PFSK-1 (cell line): ENCODE measurements around the gene BTBD9.

Source experiments
- FOXP2 ChIP-seq: optimal IDR thresholded peaks from 2 replicates; pipeline ENCODE3; 2011; ENCODE audit warnings: borderline replicate concordance, control low read depth, inconsistent platforms; ENCODE audit not compliant: insufficient read depth; ENCODE audit errors: extremely low read length, extremely low read depth
- POLR2AphosphoS5 ChIP-seq: IDR thresholded peaks from 2 replicates; pipeline ENCODE4 v1.6.1; 2012; ENCODE audit warnings: low read depth, mild to moderate bottlenecking, control low read depth, low read length, moderate library complexity
- SIN3A ChIP-seq: IDR thresholded peaks from 2 replicates; pipeline ENCODE4 v1.6.1; 2012; ENCODE audit warnings: mild to moderate bottlenecking, low read length, moderate library complexity, borderline replicate concordance; ENCODE audit not compliant: insufficient read depth
- TAF1 ChIP-seq: IDR thresholded peaks from 2 replicates; pipeline ENCODE4 v1.6.1; 2012; ENCODE audit warnings: low read length, control low read depth, borderline replicate concordance; ENCODE audit not compliant: insufficient read depth
- TF ChIP-seq, protein P1 (sequence below), 2 experiments: IDR thresholded peaks; 2 replicates each; pipeline versions ENCODE4 v1.6.1 to v1.8.0; 2011 to 2012; ENCODE audit warnings: low read depth in 2 of 2, low read length in 2 of 2, control low read depth in 1 of 2, inconsistent platforms in 1 of 2, mild to moderate bottlenecking in 1 of 2, moderate library complexity in 1 of 2; ENCODE audit not compliant: insufficient read depth in 1 of 2

Gene BTBD9

DNA sequence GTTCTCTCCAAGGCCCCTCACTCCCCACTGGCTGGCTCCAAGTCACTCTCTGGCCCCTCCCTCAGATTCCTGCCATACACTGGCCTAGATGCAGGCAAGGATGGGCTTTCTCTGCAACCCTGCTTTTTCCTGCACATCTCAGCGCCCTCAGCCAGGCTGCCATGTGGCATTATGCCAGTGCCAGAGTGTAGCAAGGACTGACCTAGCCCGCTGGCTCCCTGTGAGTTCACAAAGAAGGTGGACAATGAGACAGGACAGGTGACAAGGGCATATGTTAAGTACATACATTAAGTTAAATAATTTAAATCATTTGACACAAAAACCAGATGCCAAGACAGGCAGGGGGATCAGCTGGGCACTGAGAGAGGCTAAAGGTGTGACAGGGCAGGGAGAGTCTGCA is 425.6 kb downstream of the BTBD9 start:
- TF ChIP-seq, protein P1, sequence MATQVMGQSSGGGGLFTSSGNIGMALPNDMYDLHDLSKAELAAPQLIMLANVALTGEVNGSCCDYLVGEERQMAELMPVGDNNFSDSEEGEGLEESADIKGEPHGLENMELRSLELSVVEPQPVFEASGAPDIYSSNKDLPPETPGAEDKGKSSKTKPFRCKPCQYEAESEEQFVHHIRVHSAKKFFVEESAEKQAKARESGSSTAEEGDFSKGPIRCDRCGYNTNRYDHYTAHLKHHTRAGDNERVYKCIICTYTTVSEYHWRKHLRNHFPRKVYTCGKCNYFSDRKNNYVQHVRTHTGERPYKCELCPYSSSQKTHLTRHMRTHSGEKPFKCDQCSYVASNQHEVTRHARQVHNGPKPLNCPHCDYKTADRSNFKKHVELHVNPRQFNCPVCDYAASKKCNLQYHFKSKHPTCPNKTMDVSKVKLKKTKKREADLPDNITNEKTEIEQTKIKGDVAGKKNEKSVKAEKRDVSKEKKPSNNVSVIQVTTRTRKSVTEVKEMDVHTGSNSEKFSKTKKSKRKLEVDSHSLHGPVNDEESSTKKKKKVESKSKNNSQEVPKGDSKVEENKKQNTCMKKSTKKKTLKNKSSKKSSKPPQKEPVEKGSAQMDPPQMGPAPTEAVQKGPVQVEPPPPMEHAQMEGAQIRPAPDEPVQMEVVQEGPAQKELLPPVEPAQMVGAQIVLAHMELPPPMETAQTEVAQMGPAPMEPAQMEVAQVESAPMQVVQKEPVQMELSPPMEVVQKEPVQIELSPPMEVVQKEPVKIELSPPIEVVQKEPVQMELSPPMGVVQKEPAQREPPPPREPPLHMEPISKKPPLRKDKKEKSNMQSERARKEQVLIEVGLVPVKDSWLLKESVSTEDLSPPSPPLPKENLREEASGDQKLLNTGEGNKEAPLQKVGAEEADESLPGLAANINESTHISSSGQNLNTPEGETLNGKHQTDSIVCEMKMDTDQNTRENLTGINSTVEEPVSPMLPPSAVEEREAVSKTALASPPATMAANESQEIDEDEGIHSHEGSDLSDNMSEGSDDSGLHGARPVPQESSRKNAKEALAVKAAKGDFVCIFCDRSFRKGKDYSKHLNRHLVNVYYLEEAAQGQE (IDR thresholded peaks at IDR 0.05; ENCODE audit: insufficient read depth in 1 of 2, low read depth in 2 of 2, low read length in 2 of 2) = no peak
- TF ChIP-seq SIN3A (no peak), POLR2AphosphoS5 (no peak), TAF1 (no peak), FOXP2 (no peak)

DNA sequence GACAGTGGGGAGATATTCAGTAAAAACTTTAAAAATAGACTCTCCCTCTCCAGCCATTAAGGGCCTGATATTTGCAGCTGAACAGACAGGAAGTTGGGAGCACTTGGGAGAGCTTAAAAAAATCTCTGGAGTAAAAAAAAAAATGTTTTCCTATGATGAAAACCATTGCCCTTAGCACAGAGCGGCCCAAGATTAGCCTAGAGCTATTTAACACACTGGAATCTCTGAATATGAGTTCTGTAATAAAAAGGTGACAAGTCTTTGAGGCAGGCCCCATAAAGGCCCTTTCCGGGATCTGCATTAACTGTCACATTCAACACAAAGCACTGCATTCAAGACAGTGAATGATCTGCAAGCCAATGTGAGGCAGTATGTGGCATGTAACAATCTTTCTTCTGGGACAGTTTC is 426.5 kb downstream of the BTBD9 start:
- TF ChIP-seq, protein P1 (IDR thresholded peaks at IDR 0.05; ENCODE audit: insufficient read depth in 1 of 2, low read depth in 2 of 2, low read length in 2 of 2) = no peak
- TF ChIP-seq FOXP2 (no peak), TAF1 (0 out of 2 replicates have a peak, but pooled peaks have one; percentile 14)

DNA sequence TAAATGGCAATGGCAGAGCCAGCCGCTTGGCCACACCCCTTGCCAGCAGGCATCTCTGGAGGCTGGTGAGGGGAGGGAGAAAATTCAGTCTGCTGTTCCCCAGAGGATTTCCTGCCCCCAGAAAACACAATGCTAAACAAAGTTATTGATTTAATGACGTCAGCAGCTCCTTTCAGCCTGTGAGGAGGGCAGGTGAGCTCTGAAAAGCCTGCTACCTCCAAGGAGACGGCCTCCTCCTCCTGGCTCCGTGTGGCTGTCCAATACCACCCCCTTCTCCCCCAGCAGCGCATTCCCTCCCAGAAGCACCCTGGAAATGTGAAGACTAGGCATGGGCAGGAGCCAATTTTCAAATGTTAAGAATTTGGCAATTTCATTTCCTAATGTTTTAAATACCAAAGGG is 427.1 kb downstream of the BTBD9 start:
- TF ChIP-seq, protein P1 (IDR thresholded peaks at IDR 0.05; ENCODE audit: insufficient read depth in 1 of 2, low read depth in 2 of 2, low read length in 2 of 2) = no peak
- TF ChIP-seq TAF1 = 0 out of 2 replicates have a peak, but pooled peaks have one; percentile 7
- no peak for TF ChIP-seq POLR2AphosphoS5

DNA sequence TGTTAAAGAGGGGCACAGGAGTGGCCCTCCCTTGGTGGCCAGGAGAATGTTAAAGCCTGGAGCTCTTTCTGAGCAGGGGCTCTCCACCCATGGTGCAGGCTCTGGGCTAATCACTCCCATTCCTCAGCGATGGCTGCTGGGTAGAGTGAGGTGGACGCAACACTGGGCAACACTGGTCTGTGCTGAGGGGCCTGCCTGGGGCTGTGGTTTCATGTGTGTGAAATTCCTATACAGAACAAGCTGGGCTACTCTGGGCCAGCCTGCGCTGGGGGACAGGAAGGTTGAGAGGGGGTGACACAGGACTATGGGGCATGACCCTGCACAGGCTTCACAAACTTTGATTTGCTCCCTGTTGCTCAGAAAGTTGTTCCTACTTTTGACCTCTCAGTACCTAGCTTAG is 427.6 kb downstream of the BTBD9 start:
- TF ChIP-seq POLR2AphosphoS5 (no peak), TAF1 (no peak), FOXP2 (no peak), SIN3A (no peak)
- TF ChIP-seq, protein P1 (IDR thresholded peaks at IDR 0.05; ENCODE audit: insufficient read depth in 1 of 2, low read depth in 2 of 2, low read length in 2 of 2) = no peak

DNA sequence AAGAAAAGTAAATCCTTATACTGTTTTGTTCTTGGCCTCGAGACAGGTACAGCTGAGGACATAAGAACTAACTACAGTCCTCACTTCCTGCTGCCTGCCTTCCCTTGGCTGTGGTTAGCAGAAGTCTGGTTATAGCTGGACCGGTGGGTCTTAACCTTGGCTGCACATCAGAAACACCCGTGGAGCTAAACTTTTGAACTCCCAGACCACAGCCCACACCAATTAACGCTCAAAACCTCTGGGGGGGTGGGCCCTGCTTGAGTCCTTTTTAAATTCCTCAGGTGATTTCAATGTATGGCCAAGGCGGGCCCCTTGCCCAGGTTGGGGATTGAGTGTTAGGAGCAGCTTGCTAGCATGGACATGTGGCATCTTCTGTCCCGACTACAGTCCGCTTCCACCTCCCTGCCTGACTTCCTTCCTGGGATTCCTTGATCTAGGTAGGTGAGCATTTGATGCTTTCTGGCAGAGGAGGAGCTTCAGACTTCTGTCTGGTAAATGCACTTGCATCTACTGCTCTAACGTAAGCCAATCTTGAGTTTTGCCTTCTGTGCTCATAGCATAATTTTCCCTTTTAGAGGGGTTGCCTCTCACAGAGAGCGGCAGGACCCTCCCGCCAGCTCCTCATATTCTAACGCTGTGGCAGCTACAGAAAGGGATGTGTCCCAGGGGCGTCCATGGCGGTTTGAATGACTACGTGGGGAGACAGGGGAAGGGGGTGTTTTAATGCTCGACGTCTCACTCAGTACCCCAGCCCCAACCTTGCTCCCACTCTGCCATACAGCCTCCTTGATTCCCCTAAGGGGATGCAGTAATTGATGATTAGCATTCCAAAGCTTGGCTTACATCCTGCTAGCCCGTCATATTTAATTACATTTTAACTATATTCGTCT is 430.1 kb downstream of the BTBD9 start:
- TF ChIP-seq FOXP2 = no peak
- TF ChIP-seq TAF1 = no peak
- TF ChIP-seq POLR2AphosphoS5 = no peak
- TF ChIP-seq, protein P1 (IDR thresholded peaks at IDR 0.05; ENCODE audit: insufficient read depth in 1 of 2, low read depth in 2 of 2, low read length in 2 of 2) = no peak
- no peak for TF ChIP-seq SIN3A
